ENCODE measurements around the gene RAD51B. TPM values are rescaled to one million over a fixed set of nuclear protein-coding genes. Genes with fewer than 3 reads are reported as not detected.

RAD51B gene
- total and polyA plus RNA-seq, 9 of the 15 experiments (the other 6 are each of a cell fraction or from before 2014, with no cell fraction given) = 8.5 to 17.3 (median 11.3) TPM

GRCh38 chr14:68331426-68331825 is 511.8 kb downstream of the RAD51B start:
- Histone ChIP-seq H3K4me2 (ENCODE audit: insufficient read depth, low read length) (no peak overlapping the region), H2AFZ (ENCODE audit: low read depth, low read length) (no peak overlapping the region), H3K4me3 (no peak overlapping the region), H3K9me3 (replicated peaks; ENCODE audit: control insufficient read depth, insufficient read depth, low read depth, low read length) (no peaks in the 10 kb centered on the region), H3K4me1 (replicated peaks in 1 of 2; ENCODE audit: control insufficient read depth in 2 of 2, insufficient read depth in 2 of 2, low read length in 2 of 2) (no peaks in the 10 kb centered on the region), H3K36me3 (ENCODE audit: control insufficient read depth, insufficient read depth, low read length) (no peaks in the 10 kb centered on the region), H3K27ac (ENCODE audit: extremely low read depth, low read depth, low read length) (no peak overlapping the region), H4K20me1 (replicated peaks; ENCODE audit: control insufficient read depth, insufficient read depth, low read length) (no peaks in the 10 kb centered on the region), H3K9me1 (ENCODE audit: control insufficient read depth, insufficient read depth, low read length) (no peaks in the 10 kb centered on the region), H3K27me3 (ENCODE audit: control insufficient read depth in 2 of 2, insufficient read depth in 2 of 2, low read length in 2 of 2) (no peaks in the 10 kb centered on the region), H3K9ac (ENCODE audit: insufficient read depth in 1 of 2, low read depth in 2 of 2, low read length in 2 of 2) (no peak overlapping the region), H3K79me2 (ENCODE audit: control insufficient read depth, insufficient read depth, low read length) (no peaks in the 10 kb centered on the region)
- FAIRE-seq (no peak), ATAC-seq (no peak), DNase-seq (ENCODE audit: extremely low read depth in 1 of 4, low spot score in 3 of 4) (no peak)
- intact Hi-C loops (cut with micrococcal nuclease) = no loop called here
- POLR2A ChIA-PET = interaction anchor here (0.6 kb wide), 1 partner anchor 14 kb away, joined by 3 read pairs; no protein-coding TSS in a partner anchor
- 95% methylated on average over 2 of the region's 2 CpGs for WGBS (ENCODE audit: insufficient coverage, low coverage, missing lambda C conversion rate)
- BruUV-seq (replicated peaks) = no TSS peak
- in situ Hi-C loops (cut with MboI) = no loop called here
- CTCF ChIA-PET (ENCODE audit: low intra/inter-chr PET ratio) = no interaction called here
- TF ChIP-seq E2F8 (IDR thresholded peaks at IDR 0.05; ENCODE audit: low read depth, partially characterized antibody) (no peak), CBX5 (IDR thresholded peaks at IDR 0.05; ENCODE audit: borderline replicate concordance, low read depth) (no peak), ARID3A (IDR thresholded peaks at IDR 0.05; ENCODE audit: borderline replicate concordance, low read depth, low read length) (no peak), ZNF79 (CRISPR knock-in tag; IDR thresholded peaks at IDR 0.05; ENCODE audit: low read depth) (no peak), KDM1A (IDR thresholded peaks at IDR 0.05) (no peak), ZNF778 (CRISPR knock-in tag; IDR thresholded peaks at IDR 0.05) (no peak), L3MBTL2 (IDR thresholded peaks at IDR 0.05) (no peak), VEZF1 (CRISPR knock-in tag; IDR thresholded peaks at IDR 0.05) (no peak), ZNF398 (CRISPR knock-in tag; IDR thresholded peaks at IDR 0.05) (no peak), GTF2E2 (tag; IDR thresholded peaks at IDR 0.05) (no peak)
- TF ChIP-seq, protein P1, sequence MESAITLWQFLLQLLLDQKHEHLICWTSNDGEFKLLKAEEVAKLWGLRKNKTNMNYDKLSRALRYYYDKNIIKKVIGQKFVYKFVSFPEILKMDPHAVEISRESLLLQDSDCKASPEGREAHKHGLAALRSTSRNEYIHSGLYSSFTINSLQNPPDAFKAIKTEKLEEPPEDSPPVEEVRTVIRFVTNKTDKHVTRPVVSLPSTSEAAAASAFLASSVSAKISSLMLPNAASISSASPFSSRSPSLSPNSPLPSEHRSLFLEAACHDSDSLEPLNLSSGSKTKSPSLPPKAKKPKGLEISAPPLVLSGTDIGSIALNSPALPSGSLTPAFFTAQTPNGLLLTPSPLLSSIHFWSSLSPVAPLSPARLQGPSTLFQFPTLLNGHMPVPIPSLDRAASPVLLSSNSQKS (CRISPR knock-in tag; IDR thresholded peaks at IDR 0.05) = no peak
- TF ChIP-seq, protein P2, sequence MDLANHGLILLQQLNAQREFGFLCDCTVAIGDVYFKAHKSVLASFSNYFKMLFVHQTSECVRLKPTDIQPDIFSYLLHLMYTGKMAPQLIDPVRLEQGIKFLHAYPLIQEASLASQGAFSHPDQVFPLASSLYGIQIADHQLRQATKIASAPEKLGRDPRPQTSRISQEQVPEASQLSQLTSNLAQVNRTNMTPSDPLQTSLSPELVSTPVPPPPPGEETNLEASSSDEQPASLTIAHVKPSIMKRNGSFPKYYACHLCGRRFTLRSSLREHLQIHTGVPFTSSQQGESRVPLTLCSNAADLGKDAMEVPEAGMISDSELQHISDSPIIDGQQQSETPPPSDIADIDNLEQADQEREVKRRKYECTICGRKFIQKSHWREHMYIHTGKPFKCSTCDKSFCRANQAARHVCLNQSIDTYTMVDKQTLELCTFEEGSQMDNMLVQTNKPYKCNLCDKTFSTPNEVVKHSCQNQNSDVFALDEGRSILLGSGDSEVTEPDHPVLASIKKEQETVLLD (IDR thresholded peaks at IDR 0.05) = no peak

All from K562 (cell line).